CD4-positive, alpha-beta T cell treated with Interleukin-21 for 1 hour (primary cell): ENCODE data around the gene ZNF646.
A peak's percentile ranks its signal among the peaks of the same experiment; 100 is the strongest.

Experiments
- DNase-seq: peaks from one replicate; pipeline ENCODE4 v3.0.0-alpha.2; 2020

Gene ZNF646

DNA sequence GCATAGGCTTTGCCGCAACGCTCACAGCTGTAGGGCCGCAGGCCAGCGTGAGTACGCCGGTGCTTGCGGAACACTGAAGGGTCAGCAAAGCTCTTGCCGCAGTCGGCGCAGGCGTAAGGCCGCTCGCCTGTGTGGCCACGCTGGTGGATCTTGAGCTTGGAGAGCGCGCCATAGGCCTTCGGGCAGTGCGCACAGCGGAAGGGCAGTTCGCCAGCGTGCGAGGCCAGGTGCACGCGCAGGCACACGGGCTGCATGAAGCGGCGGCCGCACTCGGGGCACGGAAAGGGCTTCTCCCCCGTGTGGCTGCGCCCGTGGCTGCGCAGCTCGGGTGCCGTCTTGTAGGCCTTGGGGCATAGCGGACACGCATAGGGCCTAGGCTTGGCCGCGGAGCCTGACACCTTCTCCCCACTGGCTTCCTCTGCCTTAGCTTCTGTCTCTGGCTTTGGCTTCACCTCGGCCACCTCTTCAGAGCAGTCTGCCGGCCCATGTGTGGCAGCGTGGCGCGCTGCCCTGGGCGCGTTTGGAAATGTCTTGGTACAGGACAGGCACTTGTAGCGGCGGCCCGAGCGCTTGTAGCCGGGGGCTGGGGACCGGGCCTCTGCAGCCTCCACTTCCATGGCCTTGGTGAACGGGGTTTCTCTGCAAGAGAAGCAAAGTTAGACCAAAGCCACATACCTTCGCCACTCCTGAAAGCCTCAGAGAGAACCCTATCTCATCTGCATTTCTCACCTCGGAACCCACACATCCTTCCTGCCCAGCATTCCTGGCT lies 10.2 kb upstream of the ZNF646 start:
- peak; percentile 37 for DNase-seq

DNA sequence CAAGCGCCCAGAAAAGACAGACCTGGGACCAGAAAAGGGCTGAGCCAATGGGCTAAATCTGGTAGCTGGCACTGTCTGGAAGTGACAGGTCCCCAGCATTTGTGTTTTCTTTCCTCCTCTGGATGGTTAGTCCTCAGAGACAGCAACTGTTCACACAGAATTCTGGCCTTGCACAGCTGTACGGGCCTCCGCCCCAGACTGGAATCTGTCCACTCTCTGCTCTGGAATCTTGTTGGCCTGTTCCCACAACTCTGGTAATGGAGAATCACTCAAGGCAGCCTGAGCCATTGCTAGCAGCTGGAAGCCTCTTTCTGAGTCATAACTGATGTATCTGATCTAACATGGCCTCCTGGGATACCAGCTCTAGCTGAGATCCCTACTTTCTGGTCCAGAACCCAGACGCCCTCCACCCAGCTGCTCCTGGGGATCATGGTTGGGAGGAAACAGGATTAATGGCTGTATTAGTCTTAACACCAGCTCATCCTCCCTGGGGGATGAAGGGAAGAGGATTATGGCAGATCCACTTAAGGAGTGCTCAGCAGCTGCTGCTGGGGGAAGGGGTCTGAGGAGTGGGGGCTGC lies 9.2 kb upstream of the ZNF646 start:
- no peak for DNase-seq

DNA sequence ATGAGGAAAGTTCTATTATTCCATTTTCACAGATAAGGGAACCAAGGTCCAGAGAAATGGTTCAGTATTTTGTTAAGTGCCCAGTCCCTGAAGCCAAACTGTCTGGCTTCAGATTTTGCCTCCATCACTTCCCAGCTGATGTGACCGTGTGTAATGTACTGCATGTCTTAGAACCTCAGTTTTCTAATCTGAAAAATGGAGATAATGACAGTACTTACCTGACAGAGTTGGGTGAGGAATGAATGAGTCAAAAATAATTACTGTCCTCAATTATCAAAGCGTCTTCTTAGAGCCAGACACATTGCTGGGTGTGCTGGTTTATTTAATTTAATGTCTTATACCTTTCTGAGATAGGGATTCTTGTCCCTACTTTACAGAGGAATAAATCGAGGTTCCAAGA lies 6.9 kb upstream of the ZNF646 start:
- no peak for DNase-seq

DNA sequence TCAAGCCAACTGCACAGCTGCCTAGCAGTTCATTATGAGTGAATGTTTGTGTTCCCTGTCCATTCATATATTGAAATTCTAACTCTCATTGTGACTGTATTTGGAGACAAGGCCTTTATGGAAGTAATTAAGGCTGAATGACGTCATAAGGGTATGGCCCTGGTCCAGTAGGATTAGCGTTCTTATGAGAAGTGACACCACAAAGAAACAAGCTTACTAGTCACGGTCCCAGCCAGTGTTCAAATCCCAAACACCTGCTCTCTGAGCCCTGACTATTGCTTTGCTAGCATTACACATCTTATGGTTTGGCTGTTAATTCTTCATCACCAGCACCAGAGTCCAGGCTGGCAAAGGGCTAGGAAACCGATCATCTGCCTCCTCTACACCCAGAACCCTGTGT lies 2.4 kb upstream of the ZNF646 start:
- no peak for DNase-seq

DNA sequence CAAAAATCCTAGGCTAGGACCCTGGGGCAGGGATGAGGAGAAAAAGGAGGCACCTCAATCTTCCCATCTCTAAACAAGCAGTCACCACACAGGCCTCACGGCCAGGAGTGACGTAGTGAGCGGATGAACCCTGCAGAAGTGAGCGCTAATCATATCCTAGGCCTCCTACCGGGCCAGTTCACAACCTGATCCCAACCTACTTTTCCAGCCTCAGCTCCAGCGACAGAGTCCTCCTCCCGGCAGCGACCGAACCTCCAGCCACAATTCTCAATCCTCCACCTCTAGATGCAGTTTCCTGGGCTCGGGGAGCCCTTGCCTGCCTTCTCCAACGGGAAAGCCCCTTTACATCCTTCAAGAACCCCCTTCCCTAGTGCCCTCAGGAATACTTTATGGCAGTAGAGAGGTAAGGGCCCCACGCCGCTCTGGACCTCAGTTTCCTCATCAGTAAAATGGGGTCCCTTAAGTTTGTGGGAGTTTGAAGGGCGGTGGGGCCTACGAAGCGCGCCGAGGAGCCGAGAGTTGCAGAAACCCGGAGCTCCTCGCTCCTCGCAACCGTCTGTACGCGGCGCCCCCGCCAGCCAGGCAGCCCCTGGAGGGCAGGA lies 1.6 kb upstream of the ZNF646 start:
- DNase-seq: peak; percentile 29

DNA sequence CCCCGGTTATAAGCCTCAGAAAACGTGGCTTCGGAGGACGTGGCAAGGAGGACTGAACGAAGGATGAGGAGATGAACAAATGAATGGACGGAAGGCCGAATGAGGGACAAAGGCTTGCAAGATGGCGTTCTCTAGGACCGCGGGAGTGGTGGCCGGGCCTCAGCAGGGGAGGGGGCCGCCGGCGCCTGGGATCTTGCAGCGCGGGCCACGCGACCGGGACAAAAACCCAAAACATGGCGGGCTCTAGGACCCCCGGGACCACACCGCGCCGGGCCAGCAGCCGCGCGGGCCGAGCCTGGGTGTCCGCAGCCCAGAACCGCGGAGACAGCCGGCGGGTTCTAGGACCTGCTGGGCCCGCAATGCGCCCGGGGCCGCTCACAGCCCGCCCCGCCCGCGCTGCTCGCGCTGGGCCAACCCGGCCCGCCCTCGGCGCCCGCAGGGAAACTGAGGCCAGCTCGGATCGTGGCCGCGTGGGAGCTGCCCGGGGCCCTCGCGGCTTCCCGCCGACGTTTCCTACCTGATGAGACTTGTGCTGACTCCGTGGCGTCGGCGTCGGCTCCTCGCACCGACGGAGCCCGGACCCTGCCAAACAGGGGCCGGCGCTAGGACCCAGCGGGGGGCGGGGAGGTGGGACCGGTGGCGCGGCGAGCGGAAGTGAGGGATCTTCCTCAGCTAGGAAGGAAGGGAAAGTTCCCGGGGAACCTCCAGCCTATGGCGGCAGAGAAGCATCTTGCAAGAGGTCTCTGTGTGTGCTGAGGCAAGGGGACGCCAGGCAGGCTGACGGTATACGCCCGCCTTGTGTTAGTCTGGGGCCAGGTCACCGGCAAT lies 866 bp upstream of the ZNF646 start:
- DNase-seq: peak; percentile 87

DNA sequence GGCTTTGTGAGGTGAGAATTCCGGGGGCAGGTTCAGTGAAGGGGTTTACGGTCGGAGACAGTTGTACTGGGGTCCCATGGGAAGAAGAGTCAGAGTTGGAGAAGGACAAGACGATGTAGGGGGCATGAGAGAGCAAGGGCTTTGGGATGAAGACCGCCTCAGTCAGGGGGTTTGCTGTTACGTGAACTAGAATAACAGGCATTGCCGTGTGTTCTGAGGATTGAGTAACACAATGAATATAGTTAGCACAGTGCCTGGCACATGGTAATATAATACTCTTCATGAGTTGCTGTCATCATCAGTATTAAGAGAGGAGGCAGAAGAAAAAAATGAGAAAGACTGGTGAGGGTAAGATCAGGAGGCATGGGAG lies 577 bp downstream of the ZNF646 start:
- DNase-seq: no peak

DNA sequence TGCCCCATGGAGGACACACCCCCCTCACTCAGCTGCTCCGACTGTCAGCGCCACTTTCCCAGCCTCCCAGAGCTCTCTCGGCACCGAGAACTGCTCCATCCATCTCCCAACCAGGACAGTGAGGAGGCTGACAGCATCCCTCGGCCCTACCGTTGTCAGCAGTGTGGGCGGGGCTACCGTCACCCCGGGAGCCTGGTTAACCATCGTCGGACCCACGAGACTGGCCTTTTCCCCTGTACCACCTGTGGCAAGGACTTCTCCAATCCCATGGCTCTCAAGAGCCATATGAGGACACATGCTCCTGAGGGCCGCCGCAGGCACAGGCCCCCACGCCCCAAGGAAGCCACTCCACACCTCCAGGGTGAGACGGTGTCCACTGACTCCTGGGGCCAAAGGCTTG lies 2.1 kb downstream of the ZNF646 start:
- no peak for DNase-seq

DNA sequence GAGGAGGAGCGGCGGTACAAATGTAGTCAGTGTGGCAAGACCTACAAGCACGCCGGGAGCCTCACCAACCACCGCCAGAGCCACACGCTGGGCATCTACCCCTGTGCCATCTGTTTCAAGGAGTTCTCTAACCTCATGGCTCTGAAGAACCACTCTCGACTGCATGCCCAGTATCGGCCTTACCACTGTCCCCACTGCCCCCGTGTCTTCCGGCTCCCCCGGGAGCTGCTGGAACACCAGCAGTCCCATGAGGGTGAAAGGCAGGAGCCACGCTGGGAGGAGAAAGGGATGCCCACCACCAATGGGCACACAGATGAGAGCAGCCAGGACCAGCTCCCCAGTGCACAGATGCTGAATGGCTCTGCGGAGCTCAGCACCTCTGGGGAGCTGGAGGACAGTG lies 2.8 kb downstream of the ZNF646 start:
- no peak for DNase-seq

DNA sequence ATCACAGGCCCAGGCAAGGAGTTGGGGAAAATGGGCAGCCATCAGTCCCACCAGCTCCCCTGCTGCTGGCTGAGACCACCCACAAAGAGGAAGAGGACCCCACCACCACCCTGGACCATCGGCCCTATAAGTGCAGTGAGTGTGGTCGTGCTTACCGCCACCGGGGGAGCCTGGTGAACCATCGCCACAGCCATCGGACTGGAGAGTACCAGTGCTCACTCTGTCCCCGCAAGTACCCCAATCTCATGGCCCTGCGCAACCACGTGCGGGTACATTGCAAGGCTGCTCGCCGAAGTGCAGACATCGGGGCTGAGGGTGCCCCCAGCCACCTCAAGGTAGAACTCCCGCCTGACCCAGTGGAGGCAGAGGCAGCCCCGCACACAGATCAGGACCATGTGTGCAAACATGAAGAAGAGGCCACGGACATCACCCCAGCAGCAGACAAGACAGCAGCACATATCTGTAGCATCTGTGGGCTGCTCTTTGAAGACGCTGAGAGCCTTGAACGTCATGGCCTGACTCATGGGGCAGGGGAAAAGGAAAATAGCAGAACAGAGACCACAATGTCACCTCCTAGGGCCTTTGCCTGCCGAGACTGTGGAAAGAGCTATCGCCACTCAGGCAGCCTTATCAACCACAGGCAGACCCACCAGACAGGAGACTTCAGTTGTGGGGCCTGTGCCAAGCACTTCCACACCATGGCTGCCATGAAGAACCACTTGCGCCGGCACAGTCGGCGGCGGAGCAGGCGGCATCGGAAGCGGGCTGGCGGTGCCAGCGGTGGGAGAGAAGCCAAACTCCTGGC lies 3.6 kb downstream of the ZNF646 start:
- DNase-seq: no peak

DNA sequence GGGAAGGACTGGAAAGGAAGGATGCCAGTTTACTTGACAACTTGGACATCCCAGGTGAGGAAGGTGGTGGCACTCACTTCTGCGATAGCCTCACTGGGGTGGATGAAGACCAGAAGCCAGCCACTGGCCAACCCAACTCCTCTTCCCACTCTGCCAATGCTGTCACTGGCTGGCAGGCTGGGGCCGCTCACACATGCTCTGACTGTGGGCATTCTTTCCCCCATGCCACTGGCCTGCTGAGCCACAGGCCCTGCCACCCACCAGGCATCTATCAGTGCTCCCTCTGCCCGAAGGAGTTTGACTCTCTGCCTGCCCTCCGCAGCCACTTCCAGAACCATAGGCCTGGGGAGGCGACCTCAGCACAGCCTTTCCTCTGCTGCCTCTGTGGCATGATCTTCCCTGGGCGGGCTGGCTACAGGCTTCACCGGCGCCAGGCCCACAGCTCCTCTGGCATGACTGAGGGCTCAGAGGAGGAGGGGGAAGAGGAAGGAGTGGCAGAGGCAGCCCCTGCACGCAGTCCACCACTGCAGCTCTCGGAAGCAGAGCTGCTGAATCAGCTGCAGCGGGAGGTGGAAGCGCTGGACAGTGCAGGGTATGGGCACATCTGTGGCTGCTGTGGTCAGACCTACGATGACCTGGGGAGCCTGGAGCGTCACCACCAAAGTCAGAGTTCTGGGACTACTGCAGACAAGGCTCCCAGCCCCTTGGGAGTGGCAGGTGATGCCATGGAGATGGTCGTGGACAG lies 4.5 kb downstream of the ZNF646 start:
- DNase-seq: no peak

DNA sequence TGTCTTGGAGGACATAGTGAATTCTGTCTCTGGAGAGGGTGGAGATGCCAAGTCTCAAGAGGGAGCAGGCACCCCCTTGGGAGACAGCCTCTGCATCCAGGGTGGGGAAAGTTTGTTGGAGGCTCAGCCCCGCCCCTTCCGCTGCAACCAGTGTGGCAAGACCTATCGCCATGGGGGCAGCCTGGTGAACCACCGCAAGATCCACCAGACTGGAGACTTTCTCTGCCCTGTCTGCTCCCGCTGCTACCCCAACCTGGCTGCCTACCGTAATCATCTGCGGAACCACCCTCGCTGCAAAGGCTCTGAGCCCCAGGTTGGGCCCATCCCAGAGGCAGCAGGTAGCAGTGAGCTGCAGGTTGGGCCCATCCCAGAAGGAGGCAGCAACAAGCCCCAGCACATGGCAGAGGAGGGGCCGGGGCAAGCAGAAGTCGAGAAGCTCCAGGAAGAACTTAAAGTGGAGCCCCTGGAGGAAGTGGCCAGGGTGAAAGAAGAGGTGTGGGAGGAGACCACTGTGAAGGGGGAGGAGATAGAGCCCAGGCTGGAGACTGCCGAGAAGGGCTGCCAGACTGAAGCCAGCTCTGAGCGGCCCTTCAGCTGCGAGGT lies 5.2 kb downstream of the ZNF646 start:
- no peak for DNase-seq

DNA sequence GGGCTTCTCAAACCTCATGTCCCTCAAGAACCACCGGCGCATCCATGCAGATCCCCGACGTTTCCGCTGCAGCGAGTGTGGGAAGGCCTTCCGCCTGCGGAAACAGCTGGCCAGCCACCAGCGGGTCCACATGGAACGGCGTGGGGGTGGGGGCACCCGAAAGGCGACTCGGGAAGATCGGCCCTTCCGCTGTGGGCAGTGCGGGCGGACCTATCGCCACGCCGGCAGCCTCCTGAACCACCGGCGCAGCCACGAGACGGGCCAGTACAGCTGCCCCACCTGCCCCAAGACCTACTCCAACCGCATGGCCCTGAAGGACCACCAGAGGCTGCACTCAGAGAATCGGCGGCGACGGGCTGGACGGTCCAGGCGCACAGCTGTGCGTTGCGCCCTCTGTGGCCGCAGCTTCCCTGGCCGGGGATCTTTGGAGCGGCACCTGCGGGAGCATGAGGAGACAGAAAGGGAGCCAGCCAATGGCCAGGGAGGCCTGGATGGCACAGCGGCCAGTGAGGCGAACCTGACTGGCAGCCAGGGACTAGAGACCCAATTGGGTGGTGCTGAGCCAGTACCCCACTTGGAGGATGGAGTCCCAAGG lies 5.9 kb downstream of the ZNF646 start:
- DNase-seq: no peak

DNA sequence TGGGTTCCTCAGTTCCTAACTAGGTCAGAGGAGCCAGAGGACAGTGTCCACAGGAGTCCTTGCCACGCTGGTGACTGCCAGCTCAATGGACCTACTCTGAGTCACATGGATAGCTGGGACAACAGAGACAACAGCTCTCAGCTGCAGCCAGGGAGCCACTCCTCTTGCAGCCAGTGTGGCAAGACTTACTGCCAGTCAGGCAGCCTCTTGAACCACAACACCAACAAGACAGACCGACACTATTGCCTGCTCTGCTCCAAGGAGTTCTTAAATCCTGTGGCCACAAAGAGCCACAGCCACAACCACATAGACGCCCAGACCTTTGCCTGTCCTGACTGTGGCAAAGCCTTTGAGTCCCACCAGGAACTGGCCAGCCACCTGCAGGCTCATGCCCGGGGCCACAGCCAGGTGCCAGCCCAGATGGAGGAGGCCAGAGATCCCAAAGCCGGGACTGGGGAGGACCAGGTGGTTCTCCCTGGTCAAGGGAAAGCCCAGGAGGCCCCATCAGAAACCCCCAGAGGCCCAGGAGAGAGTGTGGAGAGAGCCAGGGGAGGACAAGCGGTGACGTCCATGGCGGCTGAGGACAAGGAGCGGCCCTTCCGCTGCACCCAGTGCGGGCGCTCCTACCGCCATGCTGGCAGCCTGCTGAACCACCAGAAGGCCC lies 6.7 kb downstream of the ZNF646 start:
- no peak for DNase-seq

DNA sequence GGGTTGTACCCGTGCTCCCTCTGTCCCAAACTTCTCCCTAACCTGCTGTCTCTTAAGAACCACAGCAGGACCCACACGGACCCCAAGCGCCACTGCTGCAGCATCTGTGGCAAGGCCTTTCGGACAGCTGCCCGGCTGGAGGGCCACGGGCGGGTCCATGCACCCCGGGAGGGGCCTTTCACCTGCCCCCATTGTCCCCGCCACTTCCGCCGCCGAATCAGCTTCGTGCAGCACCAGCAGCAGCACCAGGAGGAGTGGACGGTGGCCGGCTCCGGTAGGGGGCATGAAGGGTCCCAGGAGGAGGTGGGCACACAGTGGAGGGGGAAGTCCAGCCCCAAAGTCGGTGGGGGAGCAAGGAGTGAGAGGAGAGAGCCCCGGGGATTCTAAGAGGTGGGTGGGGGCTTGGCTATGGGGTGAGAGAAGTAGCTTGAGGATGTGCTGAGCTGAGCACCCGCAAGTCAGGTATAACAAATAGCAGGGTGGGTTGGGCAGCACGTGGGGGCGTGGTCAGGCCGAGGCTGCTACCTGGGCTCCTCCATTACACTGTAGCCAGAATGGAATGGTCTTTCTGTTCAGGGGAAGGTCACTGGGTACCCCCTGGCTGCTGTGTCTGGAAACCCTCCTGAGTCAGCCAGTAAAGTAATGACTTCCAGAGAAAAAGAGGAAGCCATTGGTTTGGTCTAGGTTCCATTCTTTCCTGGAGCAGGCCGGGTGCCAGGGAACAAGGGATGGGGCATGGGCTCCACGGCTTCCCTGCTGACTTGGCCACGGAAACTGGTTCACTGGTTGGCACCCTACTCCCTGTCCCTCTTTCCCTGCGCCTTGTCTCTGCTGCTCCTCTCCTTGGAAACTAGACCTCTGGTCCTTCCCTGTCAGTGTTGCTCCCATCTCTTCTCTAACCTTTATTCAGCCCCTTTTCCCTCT lies 7.5 kb downstream of the ZNF646 start:
- no peak for DNase-seq

DNA sequence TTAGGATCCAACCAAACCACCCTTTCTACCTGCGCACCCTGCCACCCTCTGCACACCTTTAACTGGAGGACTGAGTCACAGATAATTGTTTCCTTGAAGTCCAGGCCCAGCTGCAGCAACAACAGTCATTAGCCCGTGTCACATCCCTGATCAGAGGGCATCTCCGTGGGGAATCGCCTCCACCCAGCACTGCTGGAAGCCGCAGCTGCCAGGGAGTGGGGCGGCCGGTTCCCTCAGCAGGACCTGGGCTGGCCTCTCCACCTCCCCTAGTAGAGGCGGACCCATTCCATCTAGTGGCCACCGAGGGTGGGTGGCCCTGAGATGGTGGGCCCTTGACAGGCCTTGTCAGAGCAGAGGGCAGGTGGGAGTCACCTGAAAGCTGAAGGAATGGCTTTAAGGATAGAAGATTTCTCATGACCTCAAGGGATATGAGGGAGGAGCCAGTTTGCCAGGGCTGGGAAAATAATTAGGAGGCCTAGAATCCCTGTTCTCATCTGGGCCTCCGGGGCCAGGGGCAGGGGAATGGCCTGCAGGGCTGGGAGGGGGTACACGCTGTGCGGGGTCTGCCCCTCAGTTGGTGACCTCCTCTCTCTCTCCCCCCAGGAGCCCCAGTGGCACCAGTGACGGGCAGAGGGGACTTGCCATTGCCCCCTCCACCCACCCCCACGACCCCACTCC lies 8.3 kb downstream of the ZNF646 start:
- no peak for DNase-seq

DNA sequence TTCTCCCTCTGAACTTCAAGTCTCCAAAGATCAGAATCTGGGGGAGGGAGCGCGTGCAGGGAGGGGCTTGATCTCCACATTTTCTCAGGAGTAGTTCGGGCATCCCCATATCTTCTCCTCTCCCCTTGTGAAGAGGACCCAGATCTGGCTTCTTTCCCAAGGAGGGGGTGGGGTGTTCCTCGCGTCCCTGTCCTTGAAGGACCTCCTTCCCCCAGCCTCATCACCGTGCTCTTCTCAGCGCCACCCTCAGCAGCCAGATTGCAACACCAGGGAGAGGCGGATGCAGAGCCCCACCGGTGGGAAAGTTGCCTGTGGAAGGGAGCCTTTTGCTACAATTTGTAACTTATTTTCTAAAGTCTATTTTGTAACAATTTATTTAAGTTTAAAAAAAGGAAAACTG lies 8.9 kb downstream of the ZNF646 start:
- no peak for DNase-seq

DNA sequence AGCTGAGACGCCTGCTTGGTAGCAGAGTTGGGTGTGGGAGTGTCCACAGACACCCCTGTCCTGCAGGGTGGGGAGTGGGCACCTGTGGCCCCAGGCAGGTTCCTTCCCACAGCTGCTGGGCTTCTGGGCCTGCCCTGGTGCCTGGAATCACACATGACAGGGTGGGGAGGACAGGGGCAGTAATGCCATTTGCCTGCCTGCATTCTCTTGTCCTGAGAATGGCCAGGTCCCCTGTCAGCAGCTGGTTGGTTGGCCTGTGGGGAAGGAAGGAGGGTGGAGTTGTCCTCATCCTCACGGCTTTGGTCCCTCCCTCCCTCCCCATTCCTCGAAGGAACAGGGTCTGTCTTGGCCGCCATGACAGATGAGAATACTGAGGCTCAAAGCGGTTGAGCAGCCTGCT lies 9.3 kb downstream of the ZNF646 start:
- no peak for DNase-seq

DNA sequence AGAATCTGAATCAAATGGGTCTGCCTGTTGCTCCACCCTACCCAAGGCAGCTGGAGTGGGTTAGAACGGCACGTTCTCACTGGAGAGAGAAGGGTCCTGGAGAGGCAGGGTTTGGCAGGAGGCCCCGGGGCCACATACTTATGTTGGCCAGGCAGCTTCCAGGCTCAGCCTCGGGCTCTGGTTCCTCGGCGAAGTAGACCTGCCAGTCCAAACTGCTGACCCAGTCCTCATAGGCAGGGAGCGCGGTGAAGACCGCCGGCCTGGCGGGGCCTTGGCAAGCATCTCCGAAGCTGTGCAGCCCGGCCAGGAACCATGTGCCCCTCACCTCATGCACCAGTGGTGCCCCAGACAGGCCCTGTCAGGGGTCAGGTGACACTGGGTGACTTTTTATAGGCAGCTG lies 9.8 kb downstream of the ZNF646 start:
- no peak for DNase-seq
